SU-DHL-6 (cell line): ENCODE results near the gene PPP2R2C.

Source experiments
- H2AFZ ChIP-seq: fragments of 200-600 bp; sonication (generic); 2 replicates; pipeline ENCODE4 v1.6.1; 2014; ENCODE audit warnings: low read depth, mild to moderate bottlenecking, moderate library complexity, mixed read lengths, antibody characterized with exemption, low read length; ENCODE audit not compliant: severe bottlenecking
- H3F3A ChIP-seq: fragments of 200-600 bp; shearing (Covaris generic); 2 replicates; pipeline ENCODE4 v1.6.0; 2016; ENCODE audit warnings: antibody characterized with exemption, mild to moderate bottlenecking; ENCODE audit not compliant: insufficient read depth
- H3K27ac ChIP-seq: fragments of 200-600 bp; sonication (generic); 2 replicates; pipeline ENCODE4 v1.5.1; 2016; ENCODE audit warnings: low read depth, mild to moderate bottlenecking, low read length, moderate library complexity, mixed read lengths
- H3K27me3 ChIP-seq: fragments of 200-600 bp; sonication (generic), shearing (Covaris generic); 2 replicates; pipeline ENCODE4 v1.6.0; 2014; ENCODE audit warnings: mild to moderate bottlenecking, low read length
- H3K36me3 ChIP-seq: fragments of 200-600 bp; sonication (generic); 2 replicates; pipeline ENCODE4 v1.6.1; 2014; ENCODE audit warnings: mild to moderate bottlenecking, low read length, mixed read lengths
- H3K4me2 ChIP-seq: fragments of 300-600, 200-600 bp; shearing (Covaris generic), sonication (generic); 2 replicates; pipeline ENCODE4 v1.6.0; 2014; ENCODE audit warnings: low read length, low read depth, mild to moderate bottlenecking; ENCODE audit not compliant: poor library complexity, severe bottlenecking
- H3K4me3 ChIP-seq: fragments of 200-600 bp; sonication (generic); 2 replicates; pipeline ENCODE4 v1.5.1; 2014; ENCODE audit warnings: antibody characterized with exemption, low read length, mild to moderate bottlenecking, mixed read lengths; ENCODE audit not compliant: insufficient read depth, poor library complexity, severe bottlenecking
- H3K79me2 ChIP-seq: fragments of 200-600 bp; sonication (generic); 2 replicates; pipeline ENCODE4 v1.6.1; 2014; ENCODE audit warnings: mild to moderate bottlenecking, low read length, moderate library complexity; ENCODE audit not compliant: insufficient read depth
- H3K9ac ChIP-seq: fragments of 200-600 bp; sonication (generic); 2 replicates; pipeline ENCODE4 v1.7.0; 2014; ENCODE audit warnings: mild to moderate bottlenecking, low read length
- H3K9me2 ChIP-seq: fragments of 200-600 bp; sonication (generic); replicated peaks from 2 replicates; pipeline ENCODE4 v1.6.1; 2014; ENCODE audit warnings: low read length; ENCODE audit not compliant: insufficient read depth
- H3K9me3 ChIP-seq: fragments of 200-600 bp; sonication (generic); 2 replicates; pipeline ENCODE4 v1.6.1; 2014; ENCODE audit warnings: low read length, mixed read lengths; ENCODE audit not compliant: insufficient read depth
- H4K20me1 ChIP-seq: fragments of 200-600 bp; sonication (generic); 2 replicates; pipeline ENCODE4 v1.6.1; 2014; ENCODE audit warnings: low read depth, mild to moderate bottlenecking, antibody characterized with exemption, low read length, moderate library complexity, mixed read lengths
- EZH2phosphoT487 ChIP-seq: fragments of 200-600 bp; sonication (generic), shearing (Covaris generic); conservative IDR thresholded peaks from 2 replicates; pipeline ENCODE4 v1.6.1; 2018; ENCODE audit warnings: mild to moderate bottlenecking, antibody characterized with exemption, low read length, moderate library complexity, mixed read lengths
- TF ChIP-seq, protein P1 (sequence below): fragments of 200-600 bp; sonication (generic); IDR thresholded peaks from one replicate; pipeline ENCODE4 v1.5.1; 2017; ENCODE audit warnings: antibody characterized with exemption, mild to moderate bottlenecking, low read length, moderate library complexity; ENCODE audit not compliant: insufficient read depth, poor library complexity, severe bottlenecking

PPP2R2C gene

DNA sequence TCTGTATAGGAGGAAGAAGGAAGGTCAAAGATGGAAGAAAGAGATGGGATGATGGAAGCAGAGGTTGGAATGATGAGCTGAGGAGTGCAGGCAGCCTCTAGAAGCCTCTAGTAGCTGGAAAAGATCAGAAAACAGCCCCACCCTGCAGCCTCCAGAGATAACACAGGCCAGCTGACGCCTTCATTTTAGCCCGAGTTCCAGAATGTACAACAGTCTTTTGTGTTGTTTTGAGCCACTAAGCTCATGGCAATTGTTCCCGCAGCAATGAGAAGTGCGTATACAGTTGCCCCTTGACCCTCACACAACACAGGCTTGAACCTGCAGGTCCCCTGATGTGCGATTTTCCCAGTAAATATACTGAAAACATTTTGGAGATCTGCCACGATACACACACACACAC lies 130.7 kb downstream of the PPP2R2C start:
- no peak overlapping the region for H3K4me3 ChIP-seq
- H3K4me2 ChIP-seq, result no peak overlapping the region
- H3K36me3 ChIP-seq, result no peaks in the 10 kb centered on the region
- H3F3A ChIP-seq, result no peaks in the 10 kb centered on the region
- H3K9me3 ChIP-seq, result no peaks in the 10 kb centered on the region
- no peak overlapping the region for H2AFZ ChIP-seq
- H3K9me2 ChIP-seq, result no peaks in the 10 kb centered on the region
- TF ChIP-seq EZH2phosphoT487, result no peak
- TF ChIP-seq, protein P1, sequence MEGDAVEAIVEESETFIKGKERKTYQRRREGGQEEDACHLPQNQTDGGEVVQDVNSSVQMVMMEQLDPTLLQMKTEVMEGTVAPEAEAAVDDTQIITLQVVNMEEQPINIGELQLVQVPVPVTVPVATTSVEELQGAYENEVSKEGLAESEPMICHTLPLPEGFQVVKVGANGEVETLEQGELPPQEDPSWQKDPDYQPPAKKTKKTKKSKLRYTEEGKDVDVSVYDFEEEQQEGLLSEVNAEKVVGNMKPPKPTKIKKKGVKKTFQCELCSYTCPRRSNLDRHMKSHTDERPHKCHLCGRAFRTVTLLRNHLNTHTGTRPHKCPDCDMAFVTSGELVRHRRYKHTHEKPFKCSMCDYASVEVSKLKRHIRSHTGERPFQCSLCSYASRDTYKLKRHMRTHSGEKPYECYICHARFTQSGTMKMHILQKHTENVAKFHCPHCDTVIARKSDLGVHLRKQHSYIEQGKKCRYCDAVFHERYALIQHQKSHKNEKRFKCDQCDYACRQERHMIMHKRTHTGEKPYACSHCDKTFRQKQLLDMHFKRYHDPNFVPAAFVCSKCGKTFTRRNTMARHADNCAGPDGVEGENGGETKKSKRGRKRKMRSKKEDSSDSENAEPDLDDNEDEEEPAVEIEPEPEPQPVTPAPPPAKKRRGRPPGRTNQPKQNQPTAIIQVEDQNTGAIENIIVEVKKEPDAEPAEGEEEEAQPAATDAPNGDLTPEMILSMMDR, result no peak
- H3K27ac ChIP-seq, result no peak overlapping the region
- H3K79me2 ChIP-seq, result no peaks in the 10 kb centered on the region
- no peaks in the 10 kb centered on the region for H4K20me1 ChIP-seq
- no peaks in the 10 kb centered on the region for H3K27me3 ChIP-seq
- H3K9ac ChIP-seq, result no peak overlapping the region

DNA sequence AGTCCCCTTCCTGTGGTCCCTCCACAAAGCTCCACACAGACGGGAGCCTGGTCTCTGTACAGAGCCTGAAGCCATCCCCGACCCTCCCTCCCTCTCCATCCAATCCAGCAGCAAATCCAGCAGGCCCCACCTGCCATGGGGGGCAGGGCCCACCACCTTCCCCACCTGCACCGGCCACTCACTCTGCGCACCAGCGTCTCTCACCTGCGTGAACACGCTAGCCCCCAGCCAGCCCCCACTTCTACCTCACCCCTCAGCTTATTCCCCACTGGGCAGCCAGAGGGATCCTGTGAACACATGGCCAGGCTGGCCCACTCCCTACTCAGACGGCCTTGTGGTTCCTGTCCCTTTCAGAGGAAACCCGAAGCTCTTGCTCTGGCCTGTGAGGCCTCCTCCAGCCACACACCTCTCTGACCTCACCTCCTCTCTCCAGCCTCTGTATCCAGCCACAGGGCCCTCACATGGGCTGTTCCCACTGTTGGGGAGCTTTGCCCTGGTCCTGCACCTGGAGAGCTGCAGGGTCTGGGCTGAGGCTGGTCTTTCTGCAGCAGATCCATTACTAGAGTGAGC lies 131.9 kb downstream of the PPP2R2C start:
- H3K4me2 ChIP-seq, result no peak overlapping the region
- H3K4me3 ChIP-seq, result no peak overlapping the region
- H2AFZ ChIP-seq, result no peak overlapping the region
- no peaks in the 10 kb centered on the region for H3F3A ChIP-seq
- no peak overlapping the region for H3K9ac ChIP-seq
- H4K20me1 ChIP-seq, result no peaks in the 10 kb centered on the region
- no peak for TF ChIP-seq EZH2phosphoT487
- TF ChIP-seq, protein P1, result no peak
- H3K79me2 ChIP-seq, result no peaks in the 10 kb centered on the region
- H3K27me3 ChIP-seq, result no peaks in the 10 kb centered on the region
- H3K9me3 ChIP-seq, result no peaks in the 10 kb centered on the region
- H3K27ac ChIP-seq, result no peak overlapping the region
- H3K36me3 ChIP-seq, result no peaks in the 10 kb centered on the region
- H3K9me2 ChIP-seq, result no peaks in the 10 kb centered on the region

DNA sequence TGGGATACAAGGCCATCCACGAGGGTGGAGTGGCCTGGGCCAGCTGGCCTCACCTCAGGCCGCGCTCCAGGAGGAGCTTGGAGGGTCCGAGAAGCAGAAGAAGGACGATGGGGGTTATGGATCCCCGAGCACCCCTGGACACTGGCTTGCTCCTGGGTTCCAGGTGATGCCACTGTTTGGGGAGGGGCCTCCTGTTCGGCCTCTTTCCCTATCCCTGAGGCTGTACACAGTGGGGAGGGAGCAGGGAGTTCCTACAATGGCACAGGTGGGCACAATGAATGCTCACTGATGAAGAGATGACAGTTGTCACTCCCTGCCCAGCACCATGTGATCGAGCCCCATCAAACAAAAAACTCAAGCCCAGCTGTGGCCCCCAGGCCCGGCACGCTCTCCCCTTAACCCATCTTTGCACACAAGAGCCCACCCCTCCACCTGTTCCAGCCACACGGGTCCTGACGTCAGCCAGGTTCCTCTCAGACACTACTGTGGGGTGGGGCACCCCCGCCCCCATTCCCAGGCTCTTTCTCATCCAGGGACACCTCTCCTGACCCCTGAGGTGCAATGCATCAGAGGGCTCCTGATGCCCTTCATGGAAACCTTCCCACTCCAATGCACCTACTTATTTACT lies 132.5 kb downstream of the PPP2R2C start:
- H3K9me2 ChIP-seq, result no peaks in the 10 kb centered on the region
- no peaks in the 10 kb centered on the region for H3K27me3 ChIP-seq
- H3K79me2 ChIP-seq, result no peaks in the 10 kb centered on the region
- no peaks in the 10 kb centered on the region for H4K20me1 ChIP-seq
- no peak overlapping the region for H3K4me2 ChIP-seq
- H3F3A ChIP-seq, result no peaks in the 10 kb centered on the region
- H3K36me3 ChIP-seq, result no peaks in the 10 kb centered on the region
- no peak overlapping the region for H3K4me3 ChIP-seq
- no peak for TF ChIP-seq EZH2phosphoT487
- TF ChIP-seq, protein P1, result no peak
- H2AFZ ChIP-seq, result no peak overlapping the region
- no peak overlapping the region for H3K9ac ChIP-seq
- no peaks in the 10 kb centered on the region for H3K9me3 ChIP-seq
- no peak overlapping the region for H3K27ac ChIP-seq
